ENCODE measurements around the gene STX12. TPM values are rescaled to one million over a fixed set of nuclear protein-coding genes. Genes with fewer than 3 reads are reported as not detected.
"Not testable (repeated sequence)": the region's sequence is repeated elsewhere in the genome, so short reads cannot be mapped to it uniquely, and the experiment has no call there.

The STX12 gene
- total RNA-seq, 2 experiments from 2014 or later: 19.4 to 22.1 TPM

GRCh38 chr1:27795601-27796000 is 22.6 kb downstream of the STX12 start:
- H3K36me3 Mint-ChIP-seq (ENCODE audit: low read depth): peaks cover 35% of the 10 kb centered on the region
- ChIA-PET CTCF (no interaction called here), POLR2A (no interaction called here)
- no peaks in the 10 kb centered on the region for H3K27me3 Mint-ChIP-seq
- no peaks in the 10 kb centered on the region for H3K9me3 Mint-ChIP-seq
- DNase-seq (no peak), ATAC-seq (no peak)
- no peak overlapping the region for H3K27ac Mint-ChIP-seq
- peaks cover 3% of the 10 kb centered on the region for H3K4me1 Mint-ChIP-seq (ENCODE audit: low read depth)
- intact Hi-C loops (cut with micrococcal nuclease): no loop called here
- TF ChIP-seq CTCF (IDR thresholded peaks at IDR 0.05): no peak
- H3K4me3 Mint-ChIP-seq: no peak overlapping the region

- H3K4me1 Mint-ChIP-seq (ENCODE audit: low read depth): peaks cover 5% of the 10 kb centered on the region
- POLR2A ChIA-PET: no interaction called here
- no peak overlapping the region for H3K4me3 Mint-ChIP-seq
- H3K36me3 Mint-ChIP-seq (ENCODE audit: low read depth): peaks cover 24% of the 10 kb centered on the region
- DNase-seq (peak; percentile 16), ATAC-seq (no peak)
- intact Hi-C loops (cut with micrococcal nuclease): no loop called here
- TF ChIP-seq CTCF (IDR thresholded peaks at IDR 0.05): no peak
- H3K27me3 Mint-ChIP-seq: no peaks in the 10 kb centered on the region
- CTCF ChIA-PET: no interaction called here
- H3K27ac Mint-ChIP-seq: no peak overlapping the region
- no peaks in the 10 kb centered on the region for H3K9me3 Mint-ChIP-seq
Observed at GRCh38 chr1:27804791-27805190, 31.8 kb downstream of the STX12 start.

GRCh38 chr1:27806758-27807157 is 33.7 kb downstream of the STX12 start:
- H3K27me3 Mint-ChIP-seq: no peaks in the 10 kb centered on the region
- intact Hi-C loops (cut with micrococcal nuclease): no loop called here
- no peaks in the 10 kb centered on the region for H3K9me3 Mint-ChIP-seq
- H3K36me3 Mint-ChIP-seq (ENCODE audit: low read depth): peaks cover 22% of the 10 kb centered on the region
- no peak overlapping the region for H3K27ac Mint-ChIP-seq
- TF ChIP-seq CTCF (IDR thresholded peaks at IDR 0.05): no peak
- ChIA-PET CTCF (no interaction called here), POLR2A (no interaction called here)
- peaks cover 5% of the 10 kb centered on the region for H3K4me1 Mint-ChIP-seq (ENCODE audit: low read depth)
- ATAC-seq (no peak), DNase-seq (no peak)
- H3K4me3 Mint-ChIP-seq: no peak overlapping the region

- no peak for TF ChIP-seq CTCF (IDR thresholded peaks at IDR 0.05)
- ChIA-PET CTCF (no interaction called here), POLR2A (no interaction called here)
- Mint-ChIP-seq H3K4me1 (ENCODE audit: low read depth) (peaks cover 5% of the 10 kb centered on the region), H3K9me3 (no peaks in the 10 kb centered on the region), H3K27me3 (no peaks in the 10 kb centered on the region), H3K4me3 (no peak overlapping the region), H3K27ac (peak overlapping the region; percentile 34), H3K36me3 (ENCODE audit: low read depth) (peaks cover 21% of the 10 kb centered on the region)
- intact Hi-C loops (cut with micrococcal nuclease): no loop called here
- DNase-seq (no peak), ATAC-seq (no peak)
Observed at GRCh38 chr1:27807385-27807784, 34.4 kb downstream of the STX12 start.

GRCh38 chr1:27808131-27808530 is 35.1 kb downstream of the STX12 start:
- CTCF ChIA-PET; H3K27me3 Mint-ChIP-seq; H3K4me1 Mint-ChIP-seq (ENCODE audit: low read depth); POLR2A ChIA-PET; DNase-seq; H3K4me3 Mint-ChIP-seq; H3K27ac Mint-ChIP-seq; ATAC-seq; H3K9me3 Mint-ChIP-seq; intact Hi-C loops (cut with micrococcal nuclease): not testable (repeated sequence)
- peaks cover 21% of the 10 kb centered on the region for H3K36me3 Mint-ChIP-seq (ENCODE audit: low read depth)

- ChIA-PET CTCF (no interaction called here), POLR2A (interaction anchor here (1.2 kb wide), 1 partner anchor 9 kb away, joined by 4 read pairs; no protein-coding TSS in a partner anchor)
- Mint-ChIP-seq H3K27ac (no peak overlapping the region), H3K4me3 (no peak overlapping the region), H3K9me3 (no peaks in the 10 kb centered on the region), H3K27me3 (no peaks in the 10 kb centered on the region), H3K4me1 (ENCODE audit: low read depth) (peaks cover 1% of the 10 kb centered on the region), H3K36me3 (ENCODE audit: low read depth) (peaks cover 14% of the 10 kb centered on the region)
- TF ChIP-seq CTCF (IDR thresholded peaks at IDR 0.05): no peak
- ATAC-seq (no peak), DNase-seq (no peak)
- intact Hi-C loops (cut with micrococcal nuclease): no loop called here
Observed at GRCh38 chr1:27809883-27810282, 36.9 kb downstream of the STX12 start.
